GM19324 (cell line): Measurements from ENCODE around the gene TMEM109.

Experiments
- ATAC-seq: cut with Tn5 transposase; IDR thresholded peaks from one replicate; pipeline ENCODE4 v1.9.1; 2021; ENCODE audit warnings: mild to moderate bottlenecking, moderate library complexity; ENCODE audit not compliant: unreplicated experiment, low FRiP score

TMEM109 gene

DNA sequence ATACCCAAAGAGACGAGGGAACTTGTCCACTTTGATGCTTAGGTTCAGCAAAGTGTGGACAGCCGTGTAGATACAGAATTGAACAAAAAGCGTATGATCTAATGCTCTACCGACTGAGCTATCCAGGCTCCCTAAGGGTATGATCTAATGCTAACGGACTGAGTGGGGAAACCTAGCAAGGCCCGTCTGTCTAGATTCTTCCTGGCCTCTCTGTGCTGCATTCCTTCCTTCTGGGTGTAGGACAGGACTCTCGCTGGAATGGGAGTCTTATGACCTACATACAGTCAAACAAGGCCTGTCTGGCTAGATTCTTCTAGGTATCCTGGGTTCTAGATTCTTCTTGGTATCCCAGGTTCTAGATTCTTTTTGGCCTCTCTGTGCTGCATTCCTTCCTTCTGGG, 46.4 kb downstream of the TMEM109 start:
- ATAC-seq: no peak

DNA sequence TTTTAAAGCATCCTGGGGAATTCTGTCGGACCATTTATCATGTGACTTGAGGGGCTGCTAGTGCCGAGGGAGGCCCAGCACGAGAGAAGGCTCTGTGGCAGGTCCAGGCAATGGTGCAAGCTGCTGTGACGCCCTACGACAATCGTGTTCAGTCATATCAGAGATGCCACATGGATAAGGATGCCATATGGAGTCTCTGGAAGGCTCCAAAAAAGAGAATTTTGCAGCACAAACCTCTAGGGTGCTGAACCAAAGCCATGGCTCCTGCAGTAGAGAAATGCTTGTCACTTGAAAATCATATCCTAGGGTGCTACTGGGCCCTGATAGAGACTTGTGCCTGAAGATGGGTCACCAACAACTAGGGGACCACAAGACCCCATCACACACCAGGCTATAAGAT, 50.8 kb downstream of the TMEM109 start:
- ATAC-seq: no peak

GRCh38 chr11:60966890-60967289, 52.9 kb downstream of the TMEM109 start:
- no peak for ATAC-seq

DNA sequence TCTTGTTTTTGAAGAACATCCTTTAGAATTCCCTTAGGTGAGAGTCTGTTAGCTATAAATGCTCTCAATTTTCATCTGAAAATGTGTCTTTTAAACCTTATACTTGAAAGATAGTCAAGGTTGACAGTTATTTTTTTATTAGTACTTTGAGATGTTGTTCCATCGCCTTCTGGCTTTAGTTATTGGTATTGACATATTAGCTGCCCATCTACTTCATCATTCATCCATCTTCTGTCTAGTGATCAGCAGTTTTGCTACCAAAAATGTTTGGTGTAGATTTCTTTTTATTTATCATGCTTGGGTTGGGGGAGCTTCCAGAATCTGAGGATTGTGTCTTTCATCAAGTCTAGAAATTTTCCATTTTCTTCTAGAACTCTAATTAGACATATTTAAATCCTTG, 54.3 kb downstream of the TMEM109 start:
- no peak for ATAC-seq

DNA sequence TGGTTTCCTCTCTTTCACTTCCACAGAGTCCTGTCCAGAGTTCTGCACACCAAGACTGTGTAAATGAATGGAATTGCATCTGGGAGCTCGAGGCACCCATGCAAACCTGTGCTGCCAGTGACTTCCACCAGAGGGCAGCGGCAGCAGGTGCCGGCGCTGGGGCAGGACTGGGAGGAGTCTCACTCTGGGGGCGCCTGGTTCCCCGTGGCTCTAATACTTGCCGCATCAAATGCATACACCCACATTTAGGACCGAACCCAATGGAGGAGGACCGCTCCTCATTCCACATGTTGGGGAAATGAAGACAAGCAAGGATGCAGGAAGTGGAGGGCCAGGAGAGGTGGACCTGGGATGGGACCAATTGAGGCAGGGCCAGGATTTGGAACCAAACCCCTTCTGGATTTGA, 56.4 kb downstream of the TMEM109 start:
- no peak for ATAC-seq

DNA sequence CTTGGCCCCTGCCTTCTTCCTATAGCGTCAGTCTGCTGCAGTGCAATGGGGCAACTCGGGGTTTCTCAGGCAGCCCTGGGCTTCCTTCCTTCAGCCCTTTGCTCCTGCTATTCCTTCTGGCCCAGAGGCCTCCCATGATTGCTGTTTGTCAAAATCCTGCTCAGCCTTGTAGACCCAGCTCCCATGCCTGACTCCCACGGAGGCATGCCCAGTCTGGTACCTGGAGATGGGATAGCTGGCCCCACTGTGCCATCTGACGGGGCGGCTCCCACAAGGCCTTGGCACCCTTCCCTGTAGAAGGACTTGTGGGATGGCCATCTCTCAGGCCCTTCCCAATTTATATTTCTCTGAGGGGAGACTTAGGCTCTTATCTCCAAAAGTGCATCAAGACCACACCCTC, 56.9 kb downstream of the TMEM109 start:
- no peak for ATAC-seq

DNA sequence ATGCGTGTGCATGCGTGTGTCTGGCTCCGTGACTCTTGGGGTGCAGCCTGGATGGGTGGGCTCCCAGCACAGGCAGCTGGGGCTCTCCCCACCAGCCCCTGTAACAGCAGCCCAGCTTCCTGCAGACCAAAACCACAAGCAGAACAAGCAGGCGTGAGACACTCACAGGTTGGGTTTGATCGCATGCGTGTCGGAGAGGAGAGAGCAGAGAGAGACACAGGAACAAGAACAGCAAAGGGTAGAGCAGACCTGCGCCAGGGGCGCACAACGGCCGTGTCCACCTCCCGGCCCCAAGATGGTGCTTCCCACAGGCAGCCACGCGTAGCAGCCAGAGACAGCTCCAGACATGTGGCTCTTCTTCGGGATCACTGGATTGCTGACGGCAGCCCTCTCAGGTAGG, 57.6 kb downstream of the TMEM109 start, which contains the start of gene CD6:
Gene CD6, plus strand, starts transcription at position 161 of the 400 bp plus-strand sequence. Its CDS starts 186 bp downstream, at position 347.
- ATAC-seq: no peak

- ATAC-seq: no peak
These were observed 58.4 kb downstream of the TMEM109 start for GRCh38 chr11:60972182-60973030.
